Panc1 (cell line): ENCODE results near the gene INPP4B. TPM values are rescaled to one million over a fixed set of nuclear protein-coding genes. Genes with fewer than 3 reads are reported as not detected.

Experiments
- ATAC-seq: fragments of 200-7000 bp; cut with Tn5 transposase; 2 replicates; pipeline ENCODE4 v1.9.1; 2020; ENCODE audit warnings: mild to moderate bottlenecking, moderate library complexity
- BruUV-seq: library from RNA; stranded (reverse); fragments of 400-500 nt; replicated peaks from 2 replicates; lab custom pipeline; 2021; lab: Mats Ljungman, UMichigan
- CTCF ChIA-PET: fragments of 300-600 bp; sonication (Branson Sonifier 250); formaldehyde crosslinking; loops from one replicate; lab custom pipeline; 2022; ENCODE audit warnings: antibody characterized with exemption; lab: Charles Lee
- POLR2A ChIA-PET: fragments of 300-600 bp; sonication (Branson Sonifier 250); formaldehyde crosslinking; loops from one replicate; lab custom pipeline; 2022; ENCODE audit warnings: antibody characterized with exemption; lab: Charles Lee
- DNase-seq: peaks from one replicate; pipeline ENCODE4 v3.0.0-alpha.2; 2010; ENCODE audit warnings: low read depth, low spot score
- H3K27ac ChIP-seq: 2 replicates; pipeline ENCODE4 v1.5.1; 2011; ENCODE audit warnings: mild to moderate bottlenecking, low read length, inconsistent platforms
- H3K27me3 ChIP-seq: fragments of 200-500 bp; sonication (Bioruptor generic); 2 replicates; pipeline ENCODE4 v1.6.0; 2014; ENCODE audit warnings: low read length, inconsistent platforms; ENCODE audit not compliant: control insufficient read depth, insufficient read depth
- H3K36me3 ChIP-seq: fragments of 200-500 bp; sonication (Bioruptor generic); 2 replicates; pipeline ENCODE4 v1.5.1; 2014; ENCODE audit warnings: inconsistent platforms, mild to moderate bottlenecking, low read length, moderate library complexity; ENCODE audit not compliant: control insufficient read depth, insufficient read depth
- H3K4me1 ChIP-seq: 2 replicates; pipeline ENCODE4 v1.5.1; 2011; ENCODE audit warnings: inconsistent platforms, mild to moderate bottlenecking, low read length, moderate library complexity; ENCODE audit not compliant: control insufficient read depth, insufficient read depth
- H3K4me3 ChIP-seq, 2 experiments: 2 replicates each; pipeline ENCODE4 v1.5.1; 2011 to 2012; ENCODE audit warnings: low read depth in 2 of 2, low read length in 2 of 2, mild to moderate bottlenecking in 2 of 2, inconsistent platforms in 1 of 2, moderate library complexity in 1 of 2
- H3K9me3 ChIP-seq: fragments of 200-500 bp; sonication (Bioruptor generic); 2 replicates; pipeline ENCODE4 v1.5.1; 2014; ENCODE audit warnings: low read depth, mild to moderate bottlenecking, inconsistent platforms, low read length, moderate library complexity; ENCODE audit not compliant: control insufficient read depth, insufficient read depth
- CTCF ChIP-seq: fragments of 450-650 bp; IDR thresholded peaks from 2 replicates; pipeline ENCODE4 v1.5.1; 2017; ENCODE audit warnings: mild to moderate bottlenecking
- POLR2AphosphoS5 ChIP-seq: IDR thresholded peaks from 2 replicates; pipeline ENCODE4 v1.6.1; 2012; ENCODE audit warnings: mild to moderate bottlenecking, low read depth, low read length, moderate library complexity
- REST ChIP-seq, 2 experiments: IDR thresholded peaks; 2 replicates each; pipeline ENCODE4 v1.6.1; 2011 to 2012; ENCODE audit warnings: low read depth in 2 of 2, control low read depth in 1 of 2, low read length in 1 of 2, mild to moderate bottlenecking in 1 of 2, moderate library complexity in 1 of 2; ENCODE audit not compliant: insufficient read depth in 1 of 2
- SIN3A ChIP-seq: IDR thresholded peaks from 2 replicates; pipeline ENCODE4 v1.6.1; 2012; ENCODE audit warnings: low read depth, mild to moderate bottlenecking, low read length, moderate library complexity, borderline replicate concordance; ENCODE audit not compliant: insufficient read depth
- TCF7L2 ChIP-seq: IDR thresholded peaks from 2 replicates; pipeline ENCODE4 v1.6.1; 2011; ENCODE audit warnings: mild to moderate bottlenecking, low read depth, low read length, inconsistent platforms
- in situ Hi-C: cut with HindIII; loops from 2 replicates; pipeline ENCODE4 v1.10.0; 2016; ENCODE audit warnings: low sequenced_read_pairs, low pct_unique_long_range_greater_than_20kb
- intact Hi-C: fragments of 100-400 bp; cut with micrococcal nuclease; formaldehyde crosslinking; loops from one replicate; pipeline ENCODE4 v1.10.0; 2022; ENCODE audit not compliant: unreplicated experiment
- total RNA-seq: library from RNA; stranded (reverse); gene quantifications from one replicate; pipeline ENCODE4 v1.2.1, GENCODE V29; 2021; ENCODE audit not compliant: unreplicated experiment

The INPP4B gene
- total RNA-seq, 1 experiment from 2014 or later = 4.5 TPM

- Histone ChIP-seq H3K36me3 (no peaks in the 10 kb centered on the region), H3K4me3 (no peak overlapping the region), H3K27me3 (no peaks in the 10 kb centered on the region), H3K27ac (no peak overlapping the region), H3K4me1 (no peaks in the 10 kb centered on the region), H3K9me3 (no peaks in the 10 kb centered on the region)
- in situ Hi-C loops (no loop called here), intact Hi-C loops (no loop called here)
- ChIA-PET CTCF (no interaction called here), POLR2A (no interaction called here)
- ATAC-seq (no peak), DNase-seq (no peak)
- no TSS peak for BruUV-seq
- TF ChIP-seq CTCF = no peak
- no peak for TF ChIP-seq SIN3A
- no peak for TF ChIP-seq TCF7L2
- no peak for TF ChIP-seq POLR2AphosphoS5
- no peak for TF ChIP-seq REST (IDR thresholded peaks at IDR 0.05; ENCODE audit: insufficient read depth in 1 of 2, low read depth in 2 of 2, low read length in 1 of 2)
These were observed 396.2 kb downstream of the INPP4B start for GRCh38 chr4:142449771-142450373.

- no peaks in the 10 kb centered on the region for H3K36me3 ChIP-seq
- no TSS peak for BruUV-seq
- no peak overlapping the region for H3K4me3 ChIP-seq
- TF ChIP-seq CTCF = no peak
- DNase-seq (no peak), ATAC-seq (no peak)
- intact Hi-C loops (no loop called here), in situ Hi-C loops (no loop called here)
- no peaks in the 10 kb centered on the region for H3K9me3 ChIP-seq
- H3K27ac ChIP-seq = no peak overlapping the region
- POLR2A ChIA-PET = no interaction called here
- H3K4me1 ChIP-seq = no peaks in the 10 kb centered on the region
- CTCF ChIA-PET = no interaction called here
- H3K27me3 ChIP-seq = no peaks in the 10 kb centered on the region
These were observed 399.1 kb downstream of the INPP4B start for GRCh38 chr4:142447009-142447408.
